Gastrocnemius medialis (tissue), 4 donors: Measurements from ENCODE around the gene TMEM229A.

ENCODE experiments used
- POLR2A ChIP-seq, 2 donors: fragments of 450-650 bp; IDR thresholded peaks; one replicate each; pipeline ENCODE4 v1.6.1; 2017; ENCODE audit warnings: antibody characterized with exemption in 2 of 2, mild to moderate bottlenecking in 2 of 2, moderate library complexity in 2 of 2
- TF ChIP-seq, protein P1 (sequence below), 5 experiments: fragments of 450-650 bp in 3 of 5; fragments of 200-600 bp in 2 of 5; sonication (generic) in 2 of 5; IDR thresholded peaks in 4 of 5; conservative IDR thresholded peaks in 1 of 5; 1 replicate in 4 of 5; 2 replicates in 1 of 5; pipeline ENCODE4 v1.5.1; 2016 to 2019; ENCODE audit warnings: antibody characterized with exemption in 5 of 5, mild to moderate bottlenecking in 3 of 5, moderate library complexity in 3 of 5

DNA sequence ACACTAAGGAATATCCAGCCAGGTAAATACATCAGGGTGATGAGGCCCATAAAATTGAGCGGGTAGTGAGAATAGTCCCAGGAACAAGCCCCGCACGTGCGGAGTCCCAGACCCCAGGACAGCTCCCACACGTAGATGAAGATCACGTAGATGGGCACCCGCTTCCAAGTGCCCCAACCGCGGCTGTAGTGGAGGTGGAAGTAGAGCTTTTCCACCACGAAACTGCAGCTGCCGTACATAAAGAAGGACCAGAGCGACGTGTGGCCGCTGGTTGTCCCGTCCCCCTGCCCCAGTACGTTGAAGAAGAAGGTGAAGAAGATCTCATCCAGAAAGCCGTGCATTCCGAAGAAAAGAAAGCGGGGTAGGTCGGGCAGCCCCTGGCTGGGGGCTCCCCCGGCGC is 948 bp downstream of the TMEM229A start:
- TF ChIP-seq POLR2A (IDR thresholded peaks at IDR 0.05) = no peak
- TF ChIP-seq, protein P1, sequence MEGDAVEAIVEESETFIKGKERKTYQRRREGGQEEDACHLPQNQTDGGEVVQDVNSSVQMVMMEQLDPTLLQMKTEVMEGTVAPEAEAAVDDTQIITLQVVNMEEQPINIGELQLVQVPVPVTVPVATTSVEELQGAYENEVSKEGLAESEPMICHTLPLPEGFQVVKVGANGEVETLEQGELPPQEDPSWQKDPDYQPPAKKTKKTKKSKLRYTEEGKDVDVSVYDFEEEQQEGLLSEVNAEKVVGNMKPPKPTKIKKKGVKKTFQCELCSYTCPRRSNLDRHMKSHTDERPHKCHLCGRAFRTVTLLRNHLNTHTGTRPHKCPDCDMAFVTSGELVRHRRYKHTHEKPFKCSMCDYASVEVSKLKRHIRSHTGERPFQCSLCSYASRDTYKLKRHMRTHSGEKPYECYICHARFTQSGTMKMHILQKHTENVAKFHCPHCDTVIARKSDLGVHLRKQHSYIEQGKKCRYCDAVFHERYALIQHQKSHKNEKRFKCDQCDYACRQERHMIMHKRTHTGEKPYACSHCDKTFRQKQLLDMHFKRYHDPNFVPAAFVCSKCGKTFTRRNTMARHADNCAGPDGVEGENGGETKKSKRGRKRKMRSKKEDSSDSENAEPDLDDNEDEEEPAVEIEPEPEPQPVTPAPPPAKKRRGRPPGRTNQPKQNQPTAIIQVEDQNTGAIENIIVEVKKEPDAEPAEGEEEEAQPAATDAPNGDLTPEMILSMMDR (IDR thresholded peaks at IDR 0.05 in 4 of 5, conservative IDR thresholded peaks at IDR 0.05 in 1 of 5) = no peak
